ENCODE measurements around the gene SPINK13.

GRCh38 chr5:148261221-148261620, 7.4 kb upstream of the SPINK13 start:
- no peak for TF ChIP-seq CTCF (IDR thresholded peaks at IDR 0.05)
- TF ChIP-seq POLR2A (IDR thresholded peaks at IDR 0.05), result no peak
- TF ChIP-seq EP300 (IDR thresholded peaks at IDR 0.05), result no peak

All from tibial nerve (tissue), 4 donors.